DND-41 (cell line): Measurements from ENCODE around the gene LYL1.

Experiments
- ATAC-seq: fragments of 200-7000 bp; cut with Tn5 transposase; 3 replicates; pipeline ENCODE4 v1.9.1; 2021; ENCODE audit warnings: low read depth; ENCODE audit not compliant: insufficient read depth
- DNase-seq: peaks from one replicate; pipeline ENCODE4 v3.0.0-alpha.2; 2020
- H2AFZ ChIP-seq: 2 replicates; pipeline ENCODE4 v1.6.0; 2012; ENCODE audit warnings: low read depth, low read length
- H3K27ac ChIP-seq: 2 replicates; pipeline ENCODE4 v1.5.1; 2012; ENCODE audit warnings: low read length, inconsistent platforms
- H3K27me3 ChIP-seq: fragments of 200-600 bp; sonication (generic); 2 replicates; pipeline ENCODE4 v1.6.0; 2012; ENCODE audit warnings: low read length, mild to moderate bottlenecking, inconsistent platforms; ENCODE audit not compliant: insufficient read depth, poor library complexity
- H3K36me3 ChIP-seq: 2 replicates; pipeline ENCODE4 v1.5.1; 2012; ENCODE audit warnings: low read length, inconsistent platforms; ENCODE audit not compliant: insufficient read depth
- H3K4me1 ChIP-seq: 2 replicates; pipeline ENCODE4 v1.5.1; 2012; ENCODE audit warnings: mild to moderate bottlenecking, low read length; ENCODE audit not compliant: insufficient read depth
- H3K4me2 ChIP-seq: 2 replicates; pipeline ENCODE4 v1.6.0; 2012; ENCODE audit warnings: mild to moderate bottlenecking, moderate library complexity, low read length, inconsistent platforms; ENCODE audit not compliant: insufficient read depth
- H3K4me3 ChIP-seq, 2 experiments: fragments of 200-600 bp in 1 of 2; shearing (Covaris generic) in 1 of 2; 2 replicates each; pipeline ENCODE4 v1.5.1; 2012 to 2016; ENCODE audit warnings: inconsistent platforms in 2 of 2, low read length in 2 of 2, mild to moderate bottlenecking in 2 of 2, low read depth in 1 of 2, moderate library complexity in 1 of 2
- H3K79me2 ChIP-seq: 2 replicates; pipeline ENCODE4 v1.6.0; 2012; ENCODE audit warnings: low read length, inconsistent platforms; ENCODE audit not compliant: insufficient read depth
- H3K9ac ChIP-seq: 2 replicates; pipeline ENCODE4 v1.6.0; 2012; ENCODE audit warnings: low read depth, mild to moderate bottlenecking, inconsistent platforms, low read length, moderate library complexity
- H3K9me3 ChIP-seq: 2 replicates; pipeline ENCODE4 v1.5.1; 2012; ENCODE audit warnings: low read length, moderate library complexity, mild to moderate bottlenecking, inconsistent platforms; ENCODE audit not compliant: insufficient read depth, severe bottlenecking
- H4K20me1 ChIP-seq: 2 replicates; pipeline ENCODE4 v1.6.0; 2012; ENCODE audit warnings: low read length; ENCODE audit not compliant: insufficient read depth
- EZH2 ChIP-seq: IDR thresholded peaks from 3 replicates; pipeline ENCODE4 v1.6.1; 2012; ENCODE audit warnings: borderline replicate concordance, low read depth, mild to moderate bottlenecking, moderate library complexity, low read length, inconsistent platforms; ENCODE audit not compliant: severe bottlenecking
- TF ChIP-seq, protein P1 (sequence below): IDR thresholded peaks from 2 replicates; pipeline ENCODE4 v1.5.1; 2012; ENCODE audit warnings: borderline replicate concordance, low read length, moderate library complexity, mild to moderate bottlenecking; ENCODE audit not compliant: poor library complexity, severe bottlenecking; ENCODE audit errors: extremely low read depth

LYL1 gene

DNA sequence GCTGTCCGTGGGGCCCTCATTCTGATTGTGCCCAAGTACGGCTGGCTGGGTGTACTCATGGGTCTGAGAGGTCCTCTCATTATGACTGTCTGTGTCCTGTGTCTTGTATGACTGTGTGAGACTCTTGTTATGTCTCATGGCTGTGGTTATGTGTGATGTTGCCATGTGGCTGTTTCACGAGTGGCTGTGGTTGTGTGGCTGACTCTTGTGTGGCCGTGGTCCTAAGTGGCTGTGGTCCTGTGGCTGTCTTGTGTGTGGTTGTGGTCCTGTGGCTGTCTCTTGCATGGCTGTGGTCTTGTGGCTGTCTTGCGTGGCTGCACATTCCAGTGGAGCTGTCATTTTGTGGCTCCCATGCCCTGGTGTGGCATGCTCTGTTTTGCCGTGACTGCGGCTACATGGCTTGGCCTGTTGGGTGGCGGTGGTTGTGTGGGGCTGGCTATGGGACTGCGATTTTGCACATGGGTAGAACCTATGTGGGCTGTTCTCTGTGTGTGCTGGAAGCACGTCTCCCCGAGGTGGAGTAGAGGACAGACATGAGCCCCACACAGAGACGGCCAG is 2.5 kb downstream of the LYL1 start:
- Histone ChIP-seq H3K27ac (peak overlapping the region; percentile 90), H3K27me3 (peaks cover 9% of the 10 kb centered on the region), H3K4me1 (peaks cover 36% of the 10 kb centered on the region), H3K4me2 (peak overlapping the region; percentile 76), H3K9ac (peak overlapping the region; percentile 72), H3K4me3 (peak overlapping the region in 1 of 2 experiments; percentile 59; a peak in 2 of 4 replicates), H2AFZ (peak overlapping the region; percentile 85), H3K36me3 (no peaks in the 10 kb centered on the region; the same call in 1 of the 2 replicates), H3K79me2 (no peaks in the 10 kb centered on the region), H3K9me3 (no peaks in the 10 kb centered on the region), H4K20me1 (no peaks in the 10 kb centered on the region)
- ATAC-seq (peak; percentile 36), DNase-seq (peak; percentile 69)
- no peak for TF ChIP-seq EZH2
- TF ChIP-seq, protein P1, sequence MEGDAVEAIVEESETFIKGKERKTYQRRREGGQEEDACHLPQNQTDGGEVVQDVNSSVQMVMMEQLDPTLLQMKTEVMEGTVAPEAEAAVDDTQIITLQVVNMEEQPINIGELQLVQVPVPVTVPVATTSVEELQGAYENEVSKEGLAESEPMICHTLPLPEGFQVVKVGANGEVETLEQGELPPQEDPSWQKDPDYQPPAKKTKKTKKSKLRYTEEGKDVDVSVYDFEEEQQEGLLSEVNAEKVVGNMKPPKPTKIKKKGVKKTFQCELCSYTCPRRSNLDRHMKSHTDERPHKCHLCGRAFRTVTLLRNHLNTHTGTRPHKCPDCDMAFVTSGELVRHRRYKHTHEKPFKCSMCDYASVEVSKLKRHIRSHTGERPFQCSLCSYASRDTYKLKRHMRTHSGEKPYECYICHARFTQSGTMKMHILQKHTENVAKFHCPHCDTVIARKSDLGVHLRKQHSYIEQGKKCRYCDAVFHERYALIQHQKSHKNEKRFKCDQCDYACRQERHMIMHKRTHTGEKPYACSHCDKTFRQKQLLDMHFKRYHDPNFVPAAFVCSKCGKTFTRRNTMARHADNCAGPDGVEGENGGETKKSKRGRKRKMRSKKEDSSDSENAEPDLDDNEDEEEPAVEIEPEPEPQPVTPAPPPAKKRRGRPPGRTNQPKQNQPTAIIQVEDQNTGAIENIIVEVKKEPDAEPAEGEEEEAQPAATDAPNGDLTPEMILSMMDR: no peak

- H3K4me3 ChIP-seq: peak overlapping the region; percentile 16 to 59; a peak in 3 of 4 replicates
- peak overlapping the region; percentile 72 for H3K9ac ChIP-seq
- H3K4me1 ChIP-seq: peaks cover 36% of the 10 kb centered on the region
- DNase-seq: peak; percentile 84
- H2AFZ ChIP-seq: peak overlapping the region; percentile 85
- no peaks in the 10 kb centered on the region for H3K79me2 ChIP-seq
- H3K36me3 ChIP-seq: no peaks in the 10 kb centered on the region
- peaks cover 9% of the 10 kb centered on the region for H3K27me3 ChIP-seq
- peak overlapping the region; percentile 90 for H3K27ac ChIP-seq
- TF ChIP-seq, protein P1: no peak
- no peak for TF ChIP-seq EZH2
- H4K20me1 ChIP-seq: no peaks in the 10 kb centered on the region
- peak; percentile 85 for ATAC-seq
- peak overlapping the region; percentile 76 for H3K4me2 ChIP-seq
- H3K9me3 ChIP-seq: no peaks in the 10 kb centered on the region
These were observed 3.3 kb downstream of the LYL1 start for GRCh38 chr19:13099073-13099999.

- H3K4me2 ChIP-seq: peak overlapping the region; percentile 76
- H3K79me2 ChIP-seq: no peaks in the 10 kb centered on the region
- no peaks in the 10 kb centered on the region for H3K36me3 ChIP-seq
- no peaks in the 10 kb centered on the region; the same call in 1 of the 2 replicates for H4K20me1 ChIP-seq
- DNase-seq (no peak), ATAC-seq (no peak)
- H3K4me1 ChIP-seq: peaks cover 36% of the 10 kb centered on the region
- H3K4me3 ChIP-seq: peak overlapping the region; percentile 16 to 59; a peak in 3 of 4 replicates
- peak overlapping the region; percentile 90 for H3K27ac ChIP-seq
- H2AFZ ChIP-seq: peak overlapping the region; percentile 85
- no peak for TF ChIP-seq EZH2
- TF ChIP-seq, protein P1: no peak
- H3K9me3 ChIP-seq: no peaks in the 10 kb centered on the region
- peaks cover 9% of the 10 kb centered on the region for H3K27me3 ChIP-seq
- peak overlapping the region; percentile 72 for H3K9ac ChIP-seq
These were observed 4.2 kb downstream of the LYL1 start for GRCh38 chr19:13098277-13099072.
